ENCODE results near the gene PHLDA2. TPM values are rescaled to one million over a fixed set of nuclear protein-coding genes. Genes with fewer than 3 reads are reported as not detected.
A peak's percentile ranks its signal among the peaks of the same experiment; 100 is the strongest.

The PHLDA2 gene
- total and polyA plus RNA-seq, 2 donors (not counting 3 experiments of a cell fraction or from before 2014, with no cell fraction given), result 38.5 to 44.5 TPM

GRCh38 chr11:2886191-2886894 is 42.9 kb downstream of the PHLDA2 start:
- ChIA-PET POLR2A (interaction anchor here (1.7 kb wide), 1 partner anchor 43 kb away, joined by 5 read pairs; the partner anchor contains the start of gene PHLDA2), CTCF (interaction anchor here (16.2 kb wide), 1 partner anchor 352 kb away, joined by 711 read pairs; no protein-coding TSS in a partner anchor)
- Histone ChIP-seq H3K9me1 (replicated peaks; ENCODE audit: control insufficient read depth, extremely low read depth, insufficient read depth, low read length) (no peaks in the 10 kb centered on the region), H2AFZ (ENCODE audit: low read depth, low read length) (peak overlapping the region; percentile 12), H3K27ac (ENCODE audit: insufficient read depth, low read depth, low read length) (no peak overlapping the region), H4K20me1 (replicated peaks; ENCODE audit: control insufficient read depth, extremely low read depth, insufficient read depth, low read length) (no peaks in the 10 kb centered on the region), H3K9ac (replicated peaks; ENCODE audit: extremely low read depth, insufficient read depth, low read length) (no peak overlapping the region), H3K4me1 (ENCODE audit: control insufficient read depth, extremely low read depth, insufficient read depth, low read length) (peaks cover 8% of the 10 kb centered on the region), H3K4me2 (ENCODE audit: insufficient read depth, low read length) (no peak overlapping the region), H3K36me3 (ENCODE audit: control insufficient read depth in 2 of 2, extremely low read depth in 1 of 2, insufficient read depth in 2 of 2, low read length in 2 of 2) (no peaks in the 10 kb centered on the region), H3K27me3 (ENCODE audit: control insufficient read depth in 2 of 2, insufficient read depth in 2 of 2, low read length in 2 of 2) (peaks cover 3 to 14% of the 10 kb centered on the region in 2 experiments), H3K9me3 (replicated peaks; ENCODE audit: control insufficient read depth, insufficient read depth, low read length) (no peaks in the 10 kb centered on the region), H3K4me3 (replicated peaks in 1 of 3; ENCODE audit: insufficient read depth in 1 of 3, low read depth in 1 of 3, low read length in 3 of 3) (peak overlapping the region in 1 of 3 experiments; percentile 21), H3K79me2 (ENCODE audit: control insufficient read depth, insufficient read depth, low read length) (no peaks in the 10 kb centered on the region)
- BruUV-seq (replicated peaks), result no TSS peak
- TF ChIP-seq JUN (IDR thresholded peaks at IDR 0.05; ENCODE audit: borderline replicate concordance, insufficient read depth, insufficient read length, low read depth) (no peak), CTCF (IDR thresholded peaks at IDR 0.05; ENCODE audit: extremely low read depth in 1 of 2, insufficient read depth in 1 of 2, low read depth in 1 of 2, low read length in 2 of 2) (peak in 1 of 2 donors; percentile 31)
- DNase-seq (ENCODE audit: low read depth, low spot score) (peak; percentile 39), FAIRE-seq (no peak)
- dilution Hi-C loops (cut with MboI; ENCODE audit: extremely low pct_ligation_motif_present, low sequenced_read_pairs), result no loop called here
- intact Hi-C loops (cut with micrococcal nuclease), result loop anchor here (5.0 to 10.0 kb wide), 3 partner anchors 112 to 582 kb away; partner anchors contain the start of genes C11orf21 and TSPAN32

GRCh38 chr11:2885678-2886081 is 43.5 kb downstream of the PHLDA2 start, which contains the start of gene CDKN1C:
TSS of gene CDKN1C (minus strand) at chr11:2885775. CDS start at chr11:2885456, 319 bp downstream.
- no peaks in the 10 kb centered on the region for H3K36me3 ChIP-seq (ENCODE audit: control insufficient read depth in 2 of 2, extremely low read depth in 1 of 2, insufficient read depth in 2 of 2, low read length in 2 of 2)
- no peaks in the 10 kb centered on the region for H3K9me1 ChIP-seq (replicated peaks; ENCODE audit: control insufficient read depth, extremely low read depth, insufficient read depth, low read length)
- H4K20me1 ChIP-seq (replicated peaks; ENCODE audit: control insufficient read depth, extremely low read depth, insufficient read depth, low read length), result no peaks in the 10 kb centered on the region
- POLR2A ChIA-PET, result interaction anchor here (1.7 kb wide), 1 partner anchor 43 kb away, joined by 5 read pairs; the partner anchor contains the start of gene PHLDA2
- dilution Hi-C loops (cut with MboI; ENCODE audit: extremely low pct_ligation_motif_present, low sequenced_read_pairs) (no loop called here), intact Hi-C loops (cut with micrococcal nuclease) (loop anchor here (5.0 to 10.0 kb wide), 3 partner anchors 111 to 581 kb away; partner anchors contain the start of genes C11orf21 and TSPAN32)
- DNase-seq (ENCODE audit: low read depth, low spot score) (peak; percentile 88), FAIRE-seq (peak; percentile 55)
- no peaks in the 10 kb centered on the region for H3K9me3 ChIP-seq (replicated peaks; ENCODE audit: control insufficient read depth, insufficient read depth, low read length)
- peaks cover 3 to 14% of the 10 kb centered on the region in 2 experiments for H3K27me3 ChIP-seq (ENCODE audit: control insufficient read depth in 2 of 2, insufficient read depth in 2 of 2, low read length in 2 of 2)
- CTCF ChIA-PET, result interaction anchor here (1.0 to 16.2 kb wide), 3 partner anchors 352 to 691 kb away, joined by 3 to 711 read pairs (median 3); no protein-coding TSS in a partner anchor
- no peak within 1 kb of the TSS for H3K27ac ChIP-seq (ENCODE audit: insufficient read depth, low read depth, low read length)
- TF ChIP-seq POLR2A (IDR thresholded peaks at IDR 0.05; ENCODE audit: low read depth, low read length) (no peak), GATA2 (IDR thresholded peaks at IDR 0.05; ENCODE audit: insufficient read depth, insufficient read length, low read depth, low read length) (no peak), MAX (IDR thresholded peaks at IDR 0.05; ENCODE audit: insufficient read depth, insufficient read length) (no peak), JUN (IDR thresholded peaks at IDR 0.05; ENCODE audit: borderline replicate concordance, insufficient read depth, insufficient read length, low read depth) (no peak), MYC (IDR thresholded peaks at IDR 0.05; ENCODE audit: low read depth, low read length) (no peak), FOS (IDR thresholded peaks at IDR 0.05; ENCODE audit: borderline replicate concordance, insufficient read depth, low read length) (no peak), POLR2AphosphoS5 (IDR thresholded peaks at IDR 0.05; ENCODE audit: insufficient read depth, low read depth, low read length) (no peak), EZH2 (IDR thresholded peaks at IDR 0.05; ENCODE audit: borderline replicate concordance, low read depth, low read length, severe bottlenecking) (no peak), CTCF (IDR thresholded peaks at IDR 0.05; ENCODE audit: extremely low read depth in 1 of 2, insufficient read depth in 1 of 2, low read depth in 1 of 2, low read length in 2 of 2) (no peak)
- peak within 1 kb of the TSS; percentile 84 for H2AFZ ChIP-seq (ENCODE audit: low read depth, low read length)
- peak within 1 kb of the TSS; percentile 73 for H3K4me2 ChIP-seq (ENCODE audit: insufficient read depth, low read length)
- H3K4me3 ChIP-seq (replicated peaks in 1 of 3; ENCODE audit: insufficient read depth in 1 of 3, low read depth in 1 of 3, low read length in 3 of 3), result peak within 1 kb of the TSS in 2 of 3 experiments; percentile 12 to 44
- H3K79me2 ChIP-seq (ENCODE audit: control insufficient read depth, insufficient read depth, low read length), result no peaks in the 10 kb centered on the region
- H3K9ac ChIP-seq (replicated peaks; ENCODE audit: extremely low read depth, insufficient read depth, low read length), result no peak within 1 kb of the TSS
- H3K4me1 ChIP-seq (ENCODE audit: control insufficient read depth, extremely low read depth, insufficient read depth, low read length), result peaks cover 8% of the 10 kb centered on the region
- BruUV-seq (replicated peaks), result no TSS peak

Data from endothelial cell of umbilical vein (primary cell).